ENCODE measurements around the gene FGF12. TPM values are rescaled to one million over a fixed set of nuclear protein-coding genes. Genes with fewer than 3 reads are reported as not detected.

FGF12 gene
- polyA plus RNA-seq, 1 of the 3 experiments (the other 2 are of a cell fraction): 0.30 TPM

- TF ChIP-seq, protein P1, sequence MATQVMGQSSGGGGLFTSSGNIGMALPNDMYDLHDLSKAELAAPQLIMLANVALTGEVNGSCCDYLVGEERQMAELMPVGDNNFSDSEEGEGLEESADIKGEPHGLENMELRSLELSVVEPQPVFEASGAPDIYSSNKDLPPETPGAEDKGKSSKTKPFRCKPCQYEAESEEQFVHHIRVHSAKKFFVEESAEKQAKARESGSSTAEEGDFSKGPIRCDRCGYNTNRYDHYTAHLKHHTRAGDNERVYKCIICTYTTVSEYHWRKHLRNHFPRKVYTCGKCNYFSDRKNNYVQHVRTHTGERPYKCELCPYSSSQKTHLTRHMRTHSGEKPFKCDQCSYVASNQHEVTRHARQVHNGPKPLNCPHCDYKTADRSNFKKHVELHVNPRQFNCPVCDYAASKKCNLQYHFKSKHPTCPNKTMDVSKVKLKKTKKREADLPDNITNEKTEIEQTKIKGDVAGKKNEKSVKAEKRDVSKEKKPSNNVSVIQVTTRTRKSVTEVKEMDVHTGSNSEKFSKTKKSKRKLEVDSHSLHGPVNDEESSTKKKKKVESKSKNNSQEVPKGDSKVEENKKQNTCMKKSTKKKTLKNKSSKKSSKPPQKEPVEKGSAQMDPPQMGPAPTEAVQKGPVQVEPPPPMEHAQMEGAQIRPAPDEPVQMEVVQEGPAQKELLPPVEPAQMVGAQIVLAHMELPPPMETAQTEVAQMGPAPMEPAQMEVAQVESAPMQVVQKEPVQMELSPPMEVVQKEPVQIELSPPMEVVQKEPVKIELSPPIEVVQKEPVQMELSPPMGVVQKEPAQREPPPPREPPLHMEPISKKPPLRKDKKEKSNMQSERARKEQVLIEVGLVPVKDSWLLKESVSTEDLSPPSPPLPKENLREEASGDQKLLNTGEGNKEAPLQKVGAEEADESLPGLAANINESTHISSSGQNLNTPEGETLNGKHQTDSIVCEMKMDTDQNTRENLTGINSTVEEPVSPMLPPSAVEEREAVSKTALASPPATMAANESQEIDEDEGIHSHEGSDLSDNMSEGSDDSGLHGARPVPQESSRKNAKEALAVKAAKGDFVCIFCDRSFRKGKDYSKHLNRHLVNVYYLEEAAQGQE (IDR thresholded peaks at IDR 0.05; ENCODE audit: low read depth, low read length): no peak
- TF ChIP-seq GABPA (IDR thresholded peaks at IDR 0.05; ENCODE audit: low read depth): no peak
- TF ChIP-seq, protein P2, sequence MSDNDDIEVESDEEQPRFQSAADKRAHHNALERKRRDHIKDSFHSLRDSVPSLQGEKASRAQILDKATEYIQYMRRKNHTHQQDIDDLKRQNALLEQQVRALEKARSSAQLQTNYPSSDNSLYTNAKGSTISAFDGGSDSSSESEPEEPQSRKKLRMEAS (IDR thresholded peaks at IDR 0.05; ENCODE audit: low read depth): no peak
- TF ChIP-seq CHD2 (IDR thresholded peaks at IDR 0.05; ENCODE audit: low read length, partially characterized antibody): no peak
- no peak for TF ChIP-seq NRF1 (IDR thresholded peaks at IDR 0.05; ENCODE audit: low read depth, low read length)
Measured at GRCh38 chr3:192620275-192620674, 107.1 kb downstream of the FGF12 start (continued).

- ChIA-PET POLR2A (no interaction called here), CTCF (no interaction called here)
- Histone ChIP-seq H3K9me2 (no peaks in the 10 kb centered on the region), H3K79me2 (ENCODE audit: insufficient read depth) (no peaks in the 10 kb centered on the region), H3K4me1 (ENCODE audit: control insufficient read depth in 1 of 2, insufficient read depth in 2 of 2, low read depth in 1 of 2, low read length in 1 of 2) (no peaks in the 10 kb centered on the region), H3F3A (replicated peaks; ENCODE audit: insufficient read depth) (no peaks in the 10 kb centered on the region), H3K27me3 (ENCODE audit: insufficient read depth) (no peaks in the 10 kb centered on the region), H4K20me1 (ENCODE audit: insufficient read depth) (no peaks in the 10 kb centered on the region), H2AFZ (ENCODE audit: low read depth) (no peak overlapping the region), H3K4me2 (no peak overlapping the region), H3K4me3 (ENCODE audit: low read depth in 2 of 2, low read length in 1 of 2) (no peak overlapping the region), H3K27ac (ENCODE audit: low read depth in 2 of 2, low read length in 1 of 2) (no peak overlapping the region), H3K36me3 (replicated peaks in 1 of 2; ENCODE audit: control insufficient read depth in 1 of 2, insufficient read depth in 2 of 2, low read length in 1 of 2) (no peaks in the 10 kb centered on the region), H3K9me3 (no peaks in the 10 kb centered on the region), H3K9ac (no peak overlapping the region)
- 5% methylated on average over 4 of the region's 4 CpGs for WGBS (ENCODE audit: low lambda C conversion rate)
- TF ChIP-seq POLR2AphosphoS5 (IDR thresholded peaks at IDR 0.05; ENCODE audit: low read depth, low read length) (no peak), SIN3A (IDR thresholded peaks at IDR 0.05; ENCODE audit: borderline replicate concordance, low read depth, low read length) (no peak), RAD21 (IDR thresholded peaks at IDR 0.05; ENCODE audit: low read length) (no peak), NRF1 (IDR thresholded peaks at IDR 0.05; ENCODE audit: low read depth, low read length) (no peak)
- TF ChIP-seq, protein P3, sequence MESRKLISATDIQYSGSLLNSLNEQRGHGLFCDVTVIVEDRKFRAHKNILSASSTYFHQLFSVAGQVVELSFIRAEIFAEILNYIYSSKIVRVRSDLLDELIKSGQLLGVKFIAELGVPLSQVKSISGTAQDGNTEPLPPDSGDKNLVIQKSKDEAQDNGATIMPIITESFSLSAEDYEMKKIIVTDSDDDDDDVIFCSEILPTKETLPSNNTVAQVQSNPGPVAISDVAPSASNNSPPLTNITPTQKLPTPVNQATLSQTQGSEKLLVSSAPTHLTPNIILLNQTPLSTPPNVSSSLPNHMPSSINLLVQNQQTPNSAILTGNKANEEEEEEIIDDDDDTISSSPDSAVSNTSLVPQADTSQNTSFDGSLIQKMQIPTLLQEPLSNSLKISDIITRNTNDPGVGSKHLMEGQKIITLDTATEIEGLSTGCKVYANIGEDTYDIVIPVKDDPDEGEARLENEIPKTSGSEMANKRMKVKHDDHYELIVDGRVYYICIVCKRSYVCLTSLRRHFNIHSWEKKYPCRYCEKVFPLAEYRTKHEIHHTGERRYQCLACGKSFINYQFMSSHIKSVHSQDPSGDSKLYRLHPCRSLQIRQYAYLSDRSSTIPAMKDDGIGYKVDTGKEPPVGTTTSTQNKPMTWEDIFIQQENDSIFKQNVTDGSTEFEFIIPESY (IDR thresholded peaks at IDR 0.05; ENCODE audit: borderline replicate concordance, low read depth): no peak
- DNase-seq: no peak
Measured at GRCh38 chr3:192611411-192611810, 115.9 kb downstream of the FGF12 start.
